ENCODE data around the gene RRM2.
"Not testable (repeated sequence)": the region's sequence is repeated elsewhere in the genome, so short reads cannot be mapped to it uniquely, and the experiment has no call there.

RRM2 gene

DNA sequence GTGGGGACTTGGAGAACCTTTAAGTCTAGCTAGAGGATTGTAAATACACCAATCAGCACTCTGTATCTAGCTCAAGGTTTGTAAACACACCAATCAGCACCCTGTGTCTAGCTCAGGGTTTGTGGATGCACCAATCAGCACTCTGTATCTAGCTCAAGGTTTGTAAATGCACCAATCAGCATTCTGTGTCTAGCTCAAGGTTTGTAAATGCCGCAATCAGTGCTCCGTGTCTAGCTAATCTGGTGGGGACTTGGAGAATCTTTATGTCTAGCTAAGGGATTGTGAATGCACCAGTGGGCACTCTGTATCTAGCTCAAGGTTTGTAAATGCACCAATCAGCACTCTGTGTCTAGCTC is 30.7 kb upstream of the RRM2 start:
- DNase-seq = not testable (repeated sequence)

DNA sequence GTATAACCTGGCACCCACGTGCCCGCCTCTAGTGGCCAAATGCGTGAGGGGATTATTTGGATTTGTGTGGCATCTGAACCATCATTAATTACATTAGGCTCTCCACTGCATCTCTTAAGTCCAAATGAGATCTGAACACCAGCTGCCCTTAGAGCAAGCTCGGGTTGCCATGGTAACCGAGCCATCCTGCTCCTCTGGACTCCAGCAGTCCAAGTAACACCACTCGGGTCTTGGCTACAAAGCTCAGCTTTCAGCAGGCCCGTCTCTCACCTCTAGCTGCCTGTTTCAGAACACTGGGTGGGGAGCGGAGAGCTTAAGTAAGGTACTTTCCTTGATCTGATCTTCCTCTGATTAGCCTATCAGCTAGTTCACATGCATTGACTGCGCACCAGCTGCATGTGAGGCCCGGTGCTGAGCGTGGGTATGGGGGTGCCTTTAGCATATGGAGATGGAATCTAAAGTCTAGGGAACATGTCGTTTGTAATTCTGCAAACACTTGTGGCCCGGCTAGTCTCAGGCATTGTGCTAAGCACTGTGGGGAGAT is 28.2 kb upstream of the RRM2 start:
- no peak for DNase-seq

DNA sequence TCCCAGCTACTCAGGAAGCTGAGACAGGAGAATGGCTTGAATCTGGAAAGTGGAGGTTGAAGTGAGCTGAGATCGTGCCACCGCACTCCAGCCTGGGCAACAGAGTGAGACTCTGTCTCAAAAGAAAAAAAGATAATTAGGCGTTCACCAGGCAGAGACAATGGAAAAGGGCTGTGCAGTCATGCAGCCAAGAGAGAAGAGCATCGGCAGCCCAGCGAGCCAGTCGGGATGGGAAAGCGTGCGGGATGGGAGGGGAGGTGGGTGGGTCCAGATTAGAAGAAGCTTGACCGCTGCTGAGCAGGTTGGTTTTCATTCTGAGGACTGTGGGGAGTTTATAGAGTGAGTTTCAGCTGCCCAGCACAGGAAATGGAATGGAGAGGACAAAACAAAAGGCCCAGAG is 27.4 kb upstream of the RRM2 start:
- no peak for DNase-seq

DNA sequence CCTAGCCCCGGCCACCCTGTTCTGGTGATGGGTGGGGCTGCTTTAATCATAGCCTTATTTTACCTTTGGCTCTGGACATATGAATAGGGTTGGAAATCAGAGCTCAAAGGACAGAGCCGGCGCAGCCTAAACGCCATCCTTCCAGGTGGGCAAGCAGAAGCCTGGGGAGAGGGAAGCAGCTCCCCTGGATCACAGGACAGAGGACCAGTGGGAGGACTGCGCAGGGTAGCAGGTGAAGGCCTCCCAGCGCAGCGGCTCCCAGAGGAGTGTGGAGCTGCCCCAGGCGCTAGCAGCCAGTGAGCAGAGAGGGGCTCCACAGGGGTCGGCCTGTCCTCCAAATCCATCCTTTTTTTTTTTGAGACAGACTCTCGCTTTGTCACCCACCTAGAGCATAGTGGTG is 25.9 kb upstream of the RRM2 start:
- no peak for DNase-seq

DNA sequence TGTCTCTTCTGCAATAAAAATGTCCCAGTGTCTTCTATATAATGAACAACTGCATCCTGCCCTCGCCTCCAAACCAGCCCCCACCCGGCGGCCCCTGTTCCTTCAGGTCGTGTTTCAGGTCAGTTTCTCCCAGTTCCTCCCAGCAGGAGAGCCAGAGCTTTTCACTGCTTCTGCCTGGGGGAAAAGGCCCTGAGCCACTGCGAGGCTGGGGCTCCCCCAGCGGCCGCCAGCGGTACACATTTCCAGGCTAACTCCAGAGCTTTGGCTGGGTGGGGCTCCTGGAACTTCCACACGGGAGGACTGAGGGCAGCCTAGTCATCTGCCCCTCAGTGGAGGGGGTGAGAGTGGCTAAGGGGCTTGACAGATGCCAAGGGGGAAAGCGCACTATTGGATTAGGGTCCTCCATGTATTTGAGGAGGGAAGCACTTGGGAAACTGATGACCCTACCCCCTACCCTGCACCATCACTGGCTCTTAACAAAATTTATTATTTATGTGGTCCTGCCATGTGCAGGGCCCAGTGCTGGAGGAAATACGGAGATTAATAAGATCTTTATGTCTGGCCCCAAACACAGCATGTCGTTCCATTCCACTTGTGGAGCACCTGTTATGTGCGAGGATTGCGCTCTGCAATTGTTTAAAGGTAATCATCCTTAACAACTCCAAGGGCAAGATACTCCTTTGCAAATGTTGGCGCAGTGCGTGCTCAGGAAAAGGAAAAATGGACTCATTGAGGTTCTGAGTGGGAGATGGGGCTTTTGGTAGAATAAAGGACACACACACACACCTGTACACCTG is 25.0 kb upstream of the RRM2 start:
- peak; percentile 59 for DNase-seq

DNA sequence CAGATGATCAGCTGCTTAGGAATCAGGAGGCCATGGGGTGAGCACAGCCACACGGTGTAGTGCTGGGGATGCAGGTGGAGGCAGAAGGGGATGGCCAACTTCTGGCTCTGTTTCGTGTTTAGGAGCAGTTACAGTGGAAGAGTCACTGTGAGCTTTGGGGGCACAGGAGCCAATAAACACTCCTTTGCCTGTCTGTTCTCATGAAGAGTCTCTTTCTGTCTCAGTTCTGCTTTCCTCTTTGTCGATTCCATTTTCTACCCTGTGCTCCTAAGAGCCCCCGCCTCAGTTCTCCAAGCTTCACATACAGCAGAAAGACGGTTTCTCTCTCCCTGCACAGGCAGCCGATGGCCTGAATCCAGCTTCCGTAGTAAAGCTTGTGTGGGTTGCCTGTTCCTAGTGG is 21.0 kb upstream of the RRM2 start:
- no peak for DNase-seq

DNA sequence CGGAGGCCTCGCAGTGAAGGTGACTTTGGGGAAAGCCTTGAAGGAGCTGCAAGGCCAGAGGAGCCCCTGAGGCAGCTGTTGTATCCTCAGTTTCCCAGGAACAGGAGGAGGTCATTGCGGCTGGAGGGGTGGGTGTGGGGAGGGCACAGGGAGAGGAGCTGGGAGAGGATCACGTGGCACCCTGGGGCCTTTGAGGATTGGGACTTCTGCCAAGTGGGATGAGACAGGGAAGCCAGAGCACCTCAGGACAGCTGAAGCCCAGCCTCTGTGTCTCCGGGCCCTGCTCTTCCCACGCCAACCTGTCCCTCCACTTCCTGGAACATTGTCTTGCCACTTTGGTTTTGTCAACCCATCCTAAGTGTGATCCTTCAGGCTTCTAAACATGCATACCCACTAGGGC is 19.4 kb upstream of the RRM2 start:
- DNase-seq = no peak

DNA sequence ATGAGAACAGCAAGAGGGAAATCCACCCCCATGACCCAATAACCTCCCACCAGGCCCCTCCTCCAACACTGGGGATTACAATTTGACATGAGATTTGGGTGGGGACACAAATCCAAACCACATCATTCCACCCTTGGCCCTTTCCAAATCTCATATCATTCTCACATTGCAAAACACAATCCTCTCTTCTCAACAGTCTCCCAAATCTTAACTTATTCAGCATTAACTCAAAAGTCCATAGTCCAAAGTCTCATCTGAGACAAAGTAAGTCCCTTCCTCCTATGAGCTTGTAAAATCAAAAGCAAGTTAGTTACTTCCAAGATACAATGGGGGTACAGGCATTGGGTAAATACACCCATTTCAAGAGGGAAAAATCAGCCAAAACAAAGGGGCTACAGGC is 17.6 kb upstream of the RRM2 start:
- not testable (repeated sequence) for DNase-seq

DNA sequence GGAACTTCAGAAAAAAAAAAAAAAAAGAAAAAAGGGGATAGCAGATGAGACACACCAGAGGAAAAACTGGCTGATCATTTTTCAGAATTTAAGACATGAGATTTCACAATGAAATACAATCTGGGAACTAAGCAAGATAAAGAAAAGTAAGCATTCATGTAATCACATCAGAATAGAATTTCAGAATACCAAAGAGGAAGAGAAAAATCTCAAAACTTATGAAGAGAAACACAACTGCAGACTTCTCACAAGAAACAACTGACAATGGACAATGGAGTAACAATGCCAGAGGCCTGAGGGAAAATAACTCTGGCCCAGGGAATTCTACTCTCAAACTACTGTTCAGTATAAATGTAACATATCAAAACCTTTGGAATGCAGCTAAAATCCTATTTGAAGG is 13.2 kb upstream of the RRM2 start:
- DNase-seq = no peak

DNA sequence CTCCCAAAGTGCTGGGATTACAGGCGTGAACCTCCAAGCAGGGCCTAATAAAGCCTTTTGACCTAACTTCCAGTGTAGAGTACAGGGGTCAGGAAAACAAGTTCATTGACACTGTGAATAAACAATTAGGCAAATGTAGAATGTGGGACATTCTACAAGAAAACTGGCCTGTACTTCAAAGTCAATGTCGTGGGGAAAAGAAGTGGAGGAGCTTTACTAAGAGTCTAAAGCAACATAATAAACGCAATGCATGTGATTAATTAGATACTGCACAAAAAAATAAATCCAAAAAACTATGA is 3.6 kb upstream of the RRM2 start:
- no peak for DNase-seq

DNA sequence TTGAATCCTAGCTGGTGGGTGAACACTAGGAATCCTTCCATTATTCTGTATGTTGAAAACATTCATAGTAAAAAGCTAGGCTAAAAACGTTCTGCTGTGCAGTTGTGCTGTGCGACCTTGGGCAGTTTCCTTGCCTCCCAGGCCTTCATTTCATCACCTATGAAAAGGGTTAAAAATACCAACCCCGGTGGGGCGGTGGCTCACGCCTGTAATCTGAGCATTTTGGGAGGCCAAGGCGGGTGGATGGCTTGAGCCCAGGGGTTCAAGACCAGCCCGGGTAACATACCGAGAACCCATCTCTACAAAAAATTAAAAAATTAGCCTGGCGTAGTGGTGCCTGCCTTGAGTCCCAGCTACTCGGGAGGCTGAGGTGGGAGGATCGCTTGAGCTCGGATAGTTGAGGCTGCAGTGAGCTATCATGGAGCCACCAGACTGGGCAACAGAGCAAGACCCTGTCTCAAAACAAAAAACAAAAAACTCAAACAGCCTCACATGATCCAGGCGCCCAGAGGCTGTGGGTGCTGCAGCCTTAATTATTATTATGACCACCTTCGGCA is 2.9 kb upstream of the RRM2 start:
- DNase-seq = no peak

DNA sequence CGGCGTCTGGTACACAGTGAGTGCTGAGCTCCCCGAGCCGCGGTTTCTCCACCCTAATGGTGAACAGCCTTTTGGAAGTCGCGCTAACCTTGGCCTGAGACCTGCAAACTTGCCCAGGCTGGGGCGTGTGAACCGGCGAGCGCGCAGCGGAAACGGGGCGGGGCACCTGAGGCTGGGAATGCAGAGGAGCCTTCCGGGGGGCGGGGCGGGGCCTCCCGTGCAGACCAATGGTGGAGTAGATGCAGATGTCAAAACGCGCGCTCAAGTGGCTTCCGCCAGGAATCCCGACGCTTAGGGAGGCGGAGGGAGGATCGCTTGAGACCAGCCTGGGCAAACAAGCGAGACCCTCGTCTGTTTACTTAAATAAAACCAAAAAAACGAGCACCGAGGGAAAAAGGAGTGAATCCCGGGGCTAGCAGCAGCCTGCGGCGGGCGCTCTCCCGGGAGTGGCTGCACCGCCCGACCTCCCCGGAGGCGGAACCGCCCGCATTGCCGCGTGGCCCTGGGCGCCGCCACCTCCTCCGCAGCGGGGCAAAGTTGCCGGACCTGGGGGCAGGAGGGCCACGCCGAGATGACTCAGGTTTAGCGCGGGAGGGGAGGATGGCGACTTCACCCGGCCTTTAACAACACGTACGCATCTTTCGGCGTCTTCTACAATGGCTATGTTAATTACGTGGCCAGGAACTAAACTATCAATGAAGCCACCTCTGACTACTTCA is 2.2 kb upstream of the RRM2 start:
- peak; percentile 96 for DNase-seq

DNA sequence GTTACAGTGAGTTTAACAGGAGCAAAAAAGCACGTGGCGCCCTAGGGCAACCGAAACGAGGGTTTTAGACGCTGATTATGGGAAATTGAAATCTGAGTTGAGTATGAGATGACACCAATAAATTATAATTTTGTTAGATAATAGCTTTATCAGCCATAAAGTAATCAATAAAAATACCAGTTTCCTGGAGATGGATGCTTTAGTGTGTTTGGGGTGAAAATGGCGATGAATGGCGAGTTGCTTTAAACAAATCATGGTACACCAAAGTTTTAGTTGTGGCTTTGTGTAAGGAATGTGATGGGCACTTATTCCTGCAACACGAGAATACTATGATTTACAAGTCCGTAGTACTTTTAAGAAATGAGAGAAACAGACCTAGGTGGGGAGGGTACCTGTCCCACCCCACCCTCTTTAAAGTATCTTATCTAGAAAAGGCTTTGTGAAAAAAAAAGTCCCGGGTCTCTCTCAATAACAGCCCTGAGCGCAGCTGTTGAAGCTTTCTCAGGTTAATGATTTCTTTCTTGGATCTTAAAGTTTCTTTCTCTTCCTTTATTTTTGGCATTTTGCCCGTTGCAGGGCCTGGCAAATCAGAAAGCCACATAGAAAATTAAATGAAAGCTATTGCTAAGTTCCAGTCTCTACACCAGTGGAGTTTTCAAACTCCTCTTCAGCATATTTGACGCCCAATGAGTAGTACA is 1.5 kb upstream of the RRM2 start:
- DNase-seq = peak; percentile 54

DNA sequence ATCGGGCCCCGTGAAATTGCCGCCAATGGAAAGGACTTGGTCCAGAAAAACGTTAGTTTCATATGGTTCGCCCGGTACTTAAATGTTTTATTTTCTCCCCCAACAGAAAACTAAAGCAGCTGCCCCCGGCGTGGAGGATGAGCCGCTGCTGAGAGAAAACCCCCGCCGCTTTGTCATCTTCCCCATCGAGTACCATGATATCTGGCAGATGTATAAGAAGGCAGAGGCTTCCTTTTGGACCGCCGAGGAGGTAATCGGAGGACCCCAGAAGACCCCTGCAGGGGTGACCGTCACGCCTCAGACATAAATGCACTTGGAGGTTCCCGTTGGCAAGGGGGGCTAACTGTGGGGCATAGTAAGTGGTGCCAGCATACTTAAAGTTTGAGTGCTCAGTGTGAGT is 742 bp downstream of the RRM2 start:
- DNase-seq = no peak

DNA sequence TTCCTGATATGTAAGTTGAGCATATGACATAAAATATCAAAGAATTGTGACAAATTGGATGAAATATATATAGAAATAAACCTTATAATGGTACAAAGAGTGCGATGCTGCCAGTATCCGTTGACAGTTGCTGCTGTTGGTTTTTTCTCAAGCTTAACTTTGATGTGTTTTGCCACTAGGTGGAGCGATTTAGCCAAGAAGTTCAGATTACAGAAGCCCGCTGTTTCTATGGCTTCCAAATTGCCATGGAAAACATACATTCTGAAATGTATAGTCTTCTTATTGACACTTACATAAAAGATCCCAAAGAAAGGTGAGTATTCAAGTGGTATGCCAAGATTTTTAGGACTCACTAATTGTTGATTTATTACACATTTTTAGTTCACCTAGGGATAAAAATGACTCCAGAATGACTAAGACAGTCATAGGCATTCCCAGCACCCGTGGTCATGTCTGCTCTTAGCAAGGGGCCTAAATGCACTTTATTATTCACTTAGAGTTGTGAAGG is 2.1 kb downstream of the RRM2 start:
- DNase-seq = peak; percentile 73

DNA sequence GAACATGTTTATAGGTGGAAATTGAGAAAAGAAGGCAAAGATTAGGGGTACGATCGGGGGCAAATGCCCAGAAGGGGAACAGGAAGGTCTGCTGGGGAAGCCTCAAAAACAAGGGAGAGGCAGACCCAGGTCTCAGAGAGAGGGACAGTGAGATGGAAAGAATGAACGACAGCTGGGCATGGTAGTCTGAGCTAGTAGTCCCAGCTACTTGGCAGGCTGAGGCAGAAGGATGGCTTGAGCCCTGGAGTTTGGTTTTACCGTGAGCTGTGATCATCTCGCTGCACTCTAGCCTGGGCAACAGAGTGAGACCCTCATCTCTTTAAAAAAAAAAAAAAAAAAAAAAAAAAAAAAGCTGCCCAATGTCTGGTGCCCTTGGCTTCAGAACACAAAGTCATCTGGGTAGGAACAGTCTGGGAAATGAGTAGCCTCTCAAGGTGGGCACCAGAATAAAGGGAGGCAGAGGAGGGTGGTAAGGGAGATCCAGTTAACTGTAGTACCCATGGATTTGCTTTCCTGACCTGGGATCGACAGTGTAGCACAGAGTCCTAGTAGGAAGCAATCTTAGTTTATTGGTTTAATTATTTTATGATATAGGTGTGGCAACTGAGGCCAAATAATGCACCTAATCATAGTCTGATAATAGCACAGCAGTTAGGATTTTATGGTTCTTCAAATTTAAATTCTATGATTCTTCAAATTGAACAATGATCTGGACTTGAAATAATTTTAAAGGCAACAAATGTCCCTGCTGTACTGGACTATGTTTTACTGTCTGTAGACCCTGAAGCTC is 3.5 kb downstream of the RRM2 start:
- no peak for DNase-seq

DNA sequence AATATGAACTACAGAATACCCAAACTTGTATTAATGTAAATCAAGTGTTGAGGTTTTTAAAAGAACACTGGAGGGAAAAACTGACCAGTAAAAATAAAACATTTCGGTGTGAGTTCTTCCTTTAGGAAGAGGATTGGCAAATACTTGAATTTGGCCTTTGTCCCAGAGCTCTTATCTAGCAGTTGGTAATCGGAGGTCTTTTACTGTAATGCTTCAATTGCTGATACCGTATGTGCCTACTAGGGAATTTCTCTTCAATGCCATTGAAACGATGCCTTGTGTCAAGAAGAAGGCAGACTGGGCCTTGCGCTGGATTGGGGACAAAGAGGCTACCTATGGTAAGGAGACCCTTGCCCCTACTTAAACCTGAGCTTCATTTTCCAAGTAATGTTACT is 4.1 kb downstream of the RRM2 start:
- DNase-seq = no peak

DNA sequence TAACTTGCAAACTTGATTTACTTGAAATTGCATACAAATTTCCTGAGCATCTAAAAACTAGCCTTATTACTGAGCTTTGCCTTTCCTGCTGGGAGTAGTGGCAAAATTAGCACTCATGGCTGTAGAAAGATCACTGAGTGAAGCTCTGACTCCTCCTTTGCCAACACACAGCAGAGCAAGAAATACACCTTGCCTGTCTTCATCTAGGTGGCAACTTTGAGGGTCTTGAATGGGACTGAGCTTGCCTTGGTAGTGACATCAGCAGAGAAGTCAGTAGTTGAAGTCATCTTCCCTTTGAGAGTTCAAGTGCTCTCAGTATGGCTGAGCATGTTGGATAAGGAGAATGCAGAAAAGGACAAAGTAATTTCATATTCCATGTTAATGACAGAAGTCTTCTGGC is 5.9 kb downstream of the RRM2 start:
- DNase-seq = no peak

DNA sequence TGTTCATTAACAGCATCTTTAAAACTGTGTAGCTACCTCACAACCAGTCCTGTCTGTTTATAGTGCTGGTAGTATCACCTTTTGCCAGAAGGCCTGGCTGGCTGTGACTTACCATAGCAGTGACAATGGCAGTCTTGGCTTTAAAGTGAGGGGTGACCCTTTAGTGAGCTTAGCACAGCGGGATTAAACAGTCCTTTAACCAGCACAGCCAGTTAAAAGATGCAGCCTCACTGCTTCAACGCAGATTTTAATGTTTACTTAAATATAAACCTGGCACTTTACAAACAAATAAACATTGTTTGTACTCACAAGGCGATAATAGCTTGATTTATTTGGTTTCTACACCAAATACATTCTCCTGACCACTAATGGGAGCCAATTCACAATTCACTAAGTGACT is 7.0 kb downstream of the RRM2 start:
- DNase-seq = no peak

DNA sequence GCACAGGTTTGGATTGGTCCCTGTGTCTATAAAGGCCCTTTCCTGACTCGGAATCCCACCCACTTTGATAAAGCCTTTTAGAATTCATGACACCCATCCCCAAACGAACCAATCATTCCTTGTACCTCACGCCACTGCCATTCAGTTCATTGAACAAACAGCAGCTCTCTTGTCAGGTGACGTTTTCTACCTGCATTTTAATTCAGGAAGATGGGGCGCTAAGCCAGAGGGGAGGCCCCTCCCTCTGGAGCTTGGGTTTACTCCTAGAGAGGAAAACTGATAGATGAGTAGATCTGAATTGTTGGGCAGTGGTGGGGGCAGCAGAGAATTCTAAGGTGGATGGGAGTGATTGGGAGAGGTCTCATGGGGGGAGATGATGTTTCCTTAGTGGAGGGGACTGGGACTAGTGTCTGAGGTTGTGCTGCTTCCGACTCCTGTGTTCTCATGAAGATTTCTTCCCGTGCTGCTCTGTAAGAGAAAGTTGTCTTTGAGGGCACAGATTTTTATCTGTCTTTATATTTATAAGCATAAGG is 9.6 kb downstream of the RRM2 start:
- DNase-seq = no peak

DNA sequence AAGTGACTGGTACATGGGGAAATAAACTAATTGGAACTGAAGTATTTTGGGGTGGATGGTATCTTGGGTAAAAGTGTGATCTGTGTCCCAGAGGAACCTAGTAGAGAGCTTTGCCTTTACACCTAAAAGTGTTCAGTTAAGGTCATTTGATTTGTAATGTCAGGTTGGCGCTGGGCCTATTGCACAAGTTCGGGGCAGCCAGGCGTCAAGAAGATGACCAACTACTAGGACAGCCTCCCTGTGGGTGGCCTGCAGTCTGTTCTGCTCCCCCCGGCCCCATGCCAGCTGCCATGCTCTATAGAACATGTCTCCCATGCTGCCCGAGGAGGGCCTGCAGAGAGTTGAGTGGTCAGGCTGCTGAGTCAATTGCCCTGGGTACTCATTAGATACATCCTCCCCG is 10.1 kb downstream of the RRM2 start:
- peak; percentile 15 for DNase-seq

DNA sequence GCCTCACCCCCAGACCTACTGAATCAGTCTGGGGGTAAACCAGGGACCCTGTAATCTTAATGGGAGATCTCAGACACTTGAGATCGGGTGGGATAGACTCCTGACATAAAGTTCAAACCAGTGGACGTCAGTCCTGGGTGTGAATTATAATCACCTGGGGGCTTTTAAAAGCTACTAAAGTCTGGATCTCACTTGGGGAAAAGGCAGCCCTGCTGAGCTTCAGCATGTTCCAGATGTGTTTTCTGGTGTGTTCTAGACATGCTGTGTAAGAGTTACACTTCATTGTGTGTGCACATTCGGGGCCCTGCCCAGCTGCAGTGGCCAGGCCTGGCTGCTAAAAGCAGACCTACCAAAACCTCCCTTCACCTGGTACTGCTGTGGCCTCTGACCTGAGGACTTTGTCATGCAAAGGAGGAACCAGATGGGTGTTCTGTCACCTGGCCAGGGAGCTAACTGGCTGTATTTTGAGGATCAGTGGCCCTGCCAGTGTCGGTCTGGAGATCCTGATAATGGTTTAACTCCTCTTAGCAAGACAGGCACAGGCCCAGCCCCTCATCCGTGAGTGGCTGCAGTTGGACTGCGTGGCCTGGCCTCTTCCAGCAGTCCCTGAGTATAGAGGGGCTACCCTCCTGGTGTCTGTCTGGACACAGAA is 10.6 kb downstream of the RRM2 start:
- peak; percentile 9 for DNase-seq
